AG10803 (cell line): ENCODE measurements around the gene RTCA.
"Not testable (repeated sequence)": the region's sequence is repeated elsewhere in the genome, so short reads cannot be mapped to it uniquely, and the experiment has no call there.

ENCODE experiments used
- DNase-seq: peaks from one replicate; pipeline ENCODE4 v3.0.0; 2010; ENCODE audit warnings: low read depth
- H3K4me3 ChIP-seq: 2 replicates; pipeline ENCODE4 v1.5.1; 2011; ENCODE audit warnings: mild to moderate bottlenecking, low read length, control low read depth
- TF ChIP-seq, protein P1 (sequence below): conservative IDR thresholded peaks from 2 replicates; pipeline ENCODE4 v1.5.1; 2011; ENCODE audit warnings: mild to moderate bottlenecking, low read length, control low read depth, inconsistent platforms

The RTCA gene

GRCh38 chr1:100332331-100332730, 66.3 kb downstream of the RTCA start:
- DNase-seq, result no peak
- TF ChIP-seq, protein P1, sequence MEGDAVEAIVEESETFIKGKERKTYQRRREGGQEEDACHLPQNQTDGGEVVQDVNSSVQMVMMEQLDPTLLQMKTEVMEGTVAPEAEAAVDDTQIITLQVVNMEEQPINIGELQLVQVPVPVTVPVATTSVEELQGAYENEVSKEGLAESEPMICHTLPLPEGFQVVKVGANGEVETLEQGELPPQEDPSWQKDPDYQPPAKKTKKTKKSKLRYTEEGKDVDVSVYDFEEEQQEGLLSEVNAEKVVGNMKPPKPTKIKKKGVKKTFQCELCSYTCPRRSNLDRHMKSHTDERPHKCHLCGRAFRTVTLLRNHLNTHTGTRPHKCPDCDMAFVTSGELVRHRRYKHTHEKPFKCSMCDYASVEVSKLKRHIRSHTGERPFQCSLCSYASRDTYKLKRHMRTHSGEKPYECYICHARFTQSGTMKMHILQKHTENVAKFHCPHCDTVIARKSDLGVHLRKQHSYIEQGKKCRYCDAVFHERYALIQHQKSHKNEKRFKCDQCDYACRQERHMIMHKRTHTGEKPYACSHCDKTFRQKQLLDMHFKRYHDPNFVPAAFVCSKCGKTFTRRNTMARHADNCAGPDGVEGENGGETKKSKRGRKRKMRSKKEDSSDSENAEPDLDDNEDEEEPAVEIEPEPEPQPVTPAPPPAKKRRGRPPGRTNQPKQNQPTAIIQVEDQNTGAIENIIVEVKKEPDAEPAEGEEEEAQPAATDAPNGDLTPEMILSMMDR, result no peak
- no peak overlapping the region for H3K4me3 ChIP-seq

- no peak for DNase-seq
- no peak overlapping the region for H3K4me3 ChIP-seq
- TF ChIP-seq, protein P1, result no peak
Measured at GRCh38 chr1:100335436-100335835, 69.4 kb downstream of the RTCA start.

- DNase-seq, H3K4me3 ChIP-seq: not testable (repeated sequence)
Measured at GRCh38 chr1:100337878-100338277, 71.9 kb downstream of the RTCA start.

- DNase-seq, H3K4me3 ChIP-seq: not testable (repeated sequence)
Measured at GRCh38 chr1:100339735-100340134, 73.7 kb downstream of the RTCA start.

DNA sequence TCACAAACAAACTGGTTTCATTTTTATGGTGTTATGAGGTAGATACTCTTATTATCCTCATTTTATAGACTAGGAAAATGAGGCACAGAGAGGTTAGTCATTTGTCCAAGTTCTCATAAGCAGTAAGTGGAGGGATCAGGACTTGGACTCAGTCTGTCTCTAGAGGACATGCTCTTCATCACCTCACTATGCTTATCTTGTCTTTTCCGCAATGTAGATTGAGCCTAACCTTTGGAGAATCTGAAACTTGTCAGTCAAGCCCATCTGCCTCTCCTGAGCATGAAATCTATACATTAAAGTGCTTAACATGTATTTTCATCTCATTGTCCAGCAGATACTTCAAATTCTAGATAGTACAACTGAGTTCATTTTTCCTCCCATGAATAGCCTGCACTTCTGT, 74.5 kb downstream of the RTCA start:
- no peak overlapping the region for H3K4me3 ChIP-seq
- TF ChIP-seq, protein P1, result no peak
- no peak for DNase-seq

GRCh38 chr1:100342348-100342747, 76.3 kb downstream of the RTCA start:
- no peak for DNase-seq
- no peak overlapping the region for H3K4me3 ChIP-seq
- TF ChIP-seq, protein P1, result no peak
